ENCODE results near the gene ACVR2B.

Gene ACVR2B

DNA sequence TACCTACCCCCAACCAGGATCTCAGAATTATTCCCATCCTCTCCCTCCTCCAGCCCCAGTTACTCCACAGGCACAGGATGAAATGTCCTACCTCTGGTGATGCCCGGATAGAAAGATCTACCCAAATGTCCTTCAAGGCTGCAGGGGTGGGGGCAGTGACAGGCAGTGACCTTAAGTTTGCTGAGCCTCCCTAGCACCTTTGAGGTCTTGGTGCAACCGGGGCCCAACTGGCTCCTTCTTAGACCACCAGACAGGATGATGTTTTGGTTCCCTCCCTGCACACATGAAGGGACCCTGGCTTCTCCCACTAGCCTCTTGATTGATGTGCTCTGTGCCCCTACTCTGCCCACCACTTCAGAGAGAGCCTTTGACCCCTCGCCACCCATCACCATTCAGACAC lies 78.8 kb downstream of the ACVR2B start:
- no peak for DNase-seq (ENCODE audit: low read depth in 2 of 2)

DNA sequence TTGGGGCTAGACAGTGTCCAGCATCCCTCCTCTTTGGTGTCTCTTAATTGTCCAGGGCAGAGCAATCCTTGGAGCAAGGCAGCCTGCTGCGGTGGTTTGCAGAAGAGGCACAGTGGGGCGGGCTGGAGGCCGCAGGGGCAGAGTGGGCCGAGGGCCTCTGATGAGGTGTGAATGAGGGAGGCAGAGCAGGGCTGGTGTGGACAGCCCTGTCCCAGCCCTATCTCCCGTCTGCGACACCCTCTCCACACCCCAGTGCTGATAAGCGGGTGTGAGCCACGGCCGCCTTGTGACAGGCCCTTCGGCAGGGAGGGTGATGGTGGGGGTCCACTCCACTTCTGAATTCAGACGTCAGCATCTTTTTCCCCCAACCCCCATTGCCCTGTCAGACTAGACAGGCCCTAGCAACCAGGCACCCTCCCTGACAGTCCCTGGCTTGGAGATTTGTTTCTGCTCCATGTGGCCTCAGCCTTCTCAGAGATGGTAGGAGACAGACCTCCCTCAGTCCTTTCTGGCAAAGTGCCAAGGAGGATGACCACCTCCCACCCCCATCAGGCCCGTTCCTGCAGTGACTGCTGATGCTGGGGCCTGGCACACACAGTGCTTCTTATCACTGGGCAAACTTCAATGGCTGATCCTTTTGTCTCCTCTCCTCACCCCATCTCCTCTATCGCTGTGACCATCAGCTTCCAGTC lies 79.7 kb downstream of the ACVR2B start:
- DNase-seq (ENCODE audit: low read depth in 2 of 2) = no peak

DNA sequence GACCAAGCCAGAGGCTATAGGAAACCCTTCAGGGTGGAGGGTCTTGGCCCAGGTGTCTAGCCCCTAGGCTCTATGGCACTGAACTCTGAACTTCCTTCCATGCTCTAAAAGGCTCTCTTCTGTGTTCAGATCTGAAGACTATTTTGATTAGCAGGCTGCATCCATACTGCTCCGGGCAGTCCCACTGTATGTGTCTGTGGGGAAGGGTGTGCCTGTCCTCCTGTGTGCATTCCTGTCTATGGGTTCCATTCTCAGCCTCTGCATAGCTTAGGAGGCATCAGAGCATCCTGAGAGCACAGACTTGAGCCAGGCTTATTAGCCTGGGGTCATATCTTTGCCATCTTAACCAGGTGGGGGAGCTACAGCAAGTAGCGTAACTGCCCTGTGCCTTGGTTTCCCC lies 80.5 kb downstream of the ACVR2B start:
- no peak for DNase-seq (ENCODE audit: low read depth in 2 of 2)

DNA sequence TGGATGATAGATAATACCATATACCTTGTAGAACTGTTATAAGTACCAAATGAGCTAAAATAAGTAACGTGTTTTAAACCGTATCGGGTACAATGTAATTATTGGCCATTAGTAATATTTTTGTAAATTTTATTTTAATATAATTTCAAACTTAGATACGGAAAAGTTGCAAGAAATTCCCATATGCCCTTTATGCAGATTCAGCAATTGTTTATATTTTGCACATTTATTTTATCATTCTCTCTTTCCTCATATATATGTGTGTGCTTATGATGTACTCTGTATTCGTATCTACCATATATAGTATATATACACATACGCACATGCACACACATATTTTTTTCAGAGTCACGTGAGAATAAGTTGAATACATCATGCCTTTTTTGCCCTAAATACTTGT lies 80.9 kb downstream of the ACVR2B start:
- no peak for DNase-seq (ENCODE audit: low read depth in 2 of 2)

DNA sequence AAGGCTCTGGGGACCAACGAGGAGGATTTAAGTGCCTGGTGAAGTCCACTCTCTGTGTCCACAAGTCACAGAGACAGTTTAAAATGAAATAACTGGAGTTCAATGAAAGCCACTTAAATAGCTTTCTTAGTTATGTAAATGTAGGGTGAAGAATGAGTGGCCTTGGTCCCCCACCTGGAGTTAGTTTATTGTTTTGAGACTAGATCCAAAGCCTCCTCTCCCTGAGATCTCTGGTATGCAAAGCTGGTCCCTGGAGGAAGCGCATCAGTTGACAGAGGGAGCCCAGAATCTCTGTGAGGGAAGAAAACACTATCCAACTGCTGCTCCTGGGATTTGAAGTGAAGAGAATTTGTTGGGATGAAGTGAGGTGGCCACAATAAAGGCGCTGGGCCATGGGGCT lies 83.0 kb downstream of the ACVR2B start:
- DNase-seq (ENCODE audit: low read depth in 2 of 2) = no peak

DNA sequence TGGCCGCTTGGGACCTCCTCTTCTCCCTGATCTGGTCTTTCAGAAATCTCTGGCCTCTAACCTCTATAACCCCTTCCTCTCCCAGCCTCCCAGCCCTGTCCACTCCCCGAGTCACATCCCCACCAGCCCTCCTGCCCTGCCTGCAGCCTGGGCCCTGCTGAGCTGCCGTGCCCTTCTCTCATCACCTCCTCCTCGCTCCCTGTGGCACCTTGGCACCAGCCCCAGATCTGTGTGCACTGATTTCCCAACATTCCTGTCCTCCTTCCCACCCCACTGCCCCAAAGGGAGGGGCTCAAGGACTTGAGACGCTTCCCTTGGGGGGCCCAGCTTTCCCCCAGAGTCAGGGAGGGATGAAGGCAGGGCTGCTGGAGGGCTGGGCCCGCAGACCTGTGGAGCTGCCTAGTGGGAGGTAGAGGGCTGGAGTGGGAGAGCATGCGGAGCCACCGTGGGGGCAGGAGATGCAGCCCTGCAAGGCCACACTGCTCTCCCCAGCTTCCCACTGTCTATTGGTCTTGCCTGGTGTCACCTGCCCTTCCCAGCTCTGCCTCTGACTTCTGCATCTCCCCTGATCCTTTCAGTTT lies 85.2 kb downstream of the ACVR2B start:
- DNase-seq (ENCODE audit: low read depth in 2 of 2) = no peak

DNA sequence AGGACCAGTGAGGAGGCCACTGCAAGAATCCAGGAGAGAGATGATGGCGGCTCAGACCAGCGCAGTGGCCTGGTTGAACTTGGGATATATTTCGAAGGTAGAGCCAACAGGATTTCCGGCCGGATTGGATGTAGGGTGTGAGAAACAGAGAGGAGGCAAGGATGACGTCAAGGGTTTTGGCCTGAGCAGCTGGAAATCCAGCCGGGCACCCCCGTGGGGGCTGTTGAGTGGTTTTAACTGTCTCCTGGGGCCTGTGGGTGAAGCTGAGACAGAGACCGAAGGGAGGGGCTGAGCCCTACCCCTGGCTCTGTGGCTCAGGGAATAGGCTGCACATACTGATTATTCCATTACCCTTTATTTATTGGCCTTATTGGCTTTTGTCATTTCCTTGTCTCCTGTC lies 88.1 kb downstream of the ACVR2B start:
- no peak for DNase-seq (ENCODE audit: low read depth in 2 of 2)
